H1 (cell line): ENCODE data around the gene DEDD. TPM values are rescaled to one million over a fixed set of nuclear protein-coding genes. Genes with fewer than 3 reads are reported as not detected.

Experiments
- ASH2L ChIP-seq: fragments of 200-600, 300-600 bp; sonication (generic); IDR thresholded peaks from one replicate; pipeline ENCODE4 v1.7.1; 2017; ENCODE audit warnings: low read length
- BACH1 ChIP-seq: IDR thresholded peaks from 2 replicates; pipeline ENCODE4 v1.6.1; 2012; ENCODE audit warnings: low read length, improper control_type of control experiment
- CBX8 ChIP-seq: fragments of 300-800, 300-1000 bp; sonication (generic); IDR thresholded peaks from 2 replicates; pipeline ENCODE4 v1.7.1; 2016; ENCODE audit warnings: low read depth, low read length, borderline replicate concordance
- CHD1 ChIP-seq: IDR thresholded peaks from 2 replicates; pipeline ENCODE4 v1.6.1; 2012; ENCODE audit warnings: low read depth, low read length, improper control_type of control experiment
- EGR1 ChIP-seq: IDR thresholded peaks from 2 replicates; pipeline ENCODE4 v1.6.1; 2011; ENCODE audit warnings: low read depth, low read length, borderline replicate concordance
- EZH2 ChIP-seq: fragments of 200-600 bp; sonication (generic); IDR thresholded peaks from 2 replicates; pipeline ENCODE4 v1.7.1; 2012; ENCODE audit warnings: low read depth, mild to moderate bottlenecking, moderate library complexity, low read length, inconsistent platforms; ENCODE audit not compliant: severe bottlenecking
- GTF2F1 ChIP-seq: IDR thresholded peaks from 2 replicates; pipeline ENCODE4 v1.6.1; 2012; ENCODE audit warnings: low read depth, low read length, improper control_type of control experiment, borderline replicate concordance
- HDAC2 ChIP-seq, 2 experiments: fragments of 300-600 bp in 1 of 2; sonication (generic) in 1 of 2; IDR thresholded peaks; 2 replicates each; pipeline ENCODE4 v1.6.1; 2011 to 2012; ENCODE audit warnings: low read depth in 2 of 2, low read length in 2 of 2, mild to moderate bottlenecking in 2 of 2, moderate library complexity in 2 of 2, borderline replicate concordance in 1 of 2, inconsistent platforms in 1 of 2
- HDAC6 ChIP-seq: IDR thresholded peaks from one replicate; pipeline ENCODE4 v1.7.1; 2012; ENCODE audit warnings: low read depth, mild to moderate bottlenecking, inconsistent platforms, low read length, moderate library complexity
- JUND ChIP-seq: IDR thresholded peaks from 2 replicates; pipeline ENCODE4 v1.6.1; 2011; ENCODE audit warnings: mild to moderate bottlenecking, improper control_type of control experiment, low read length
- KDM5A ChIP-seq: fragments of 200-600 bp; IDR thresholded peaks from 2 replicates; pipeline ENCODE4 v1.7.1; 2012; ENCODE audit warnings: mild to moderate bottlenecking, low read length, inconsistent platforms, mixed read lengths
- POLR2A ChIP-seq, 2 experiments: IDR thresholded peaks; 1 replicate in 1 of 2; 2 replicates in 1 of 2; pipeline ENCODE4 v1.6.1; 2011; ENCODE audit warnings: low read depth in 2 of 2, low read length in 2 of 2, mild to moderate bottlenecking in 2 of 2; ENCODE audit errors: control extremely low read depth in 1 of 2
- POLR2AphosphoS5 ChIP-seq: IDR thresholded peaks from 2 replicates; pipeline ENCODE4 v1.6.1; 2011; ENCODE audit warnings: low read depth, low read length
- POU5F1 ChIP-seq: IDR thresholded peaks from 2 replicates; pipeline ENCODE4 v1.6.1; 2011; ENCODE audit warnings: low read depth, mild to moderate bottlenecking, low read length, moderate library complexity
- RBBP5 ChIP-seq: IDR thresholded peaks from 2 replicates; pipeline ENCODE4 v1.7.1; 2012; ENCODE audit warnings: low read depth, mild to moderate bottlenecking, inconsistent platforms, low read length, moderate library complexity, borderline replicate concordance
- RFX5 ChIP-seq: IDR thresholded peaks from 2 replicates; pipeline ENCODE4 v1.6.1; 2011; ENCODE audit warnings: low read depth, low read length, improper control_type of control experiment, borderline replicate concordance
- RXRA ChIP-seq: IDR thresholded peaks from 2 replicates; pipeline ENCODE4 v1.6.1; 2011; ENCODE audit warnings: low read depth, mild to moderate bottlenecking, low read length, moderate library complexity; ENCODE audit not compliant: insufficient read depth
- SIN3A ChIP-seq, 2 experiments: IDR thresholded peaks in 1 of 2; conservative IDR thresholded peaks in 1 of 2; 2 replicates each; pipeline ENCODE4 v1.6.1; 2011 to 2012; ENCODE audit warnings: low read length in 2 of 2, improper control_type of control experiment in 1 of 2, low read depth in 1 of 2, mild to moderate bottlenecking in 1 of 2
- SIX5 ChIP-seq: IDR thresholded peaks from 2 replicates; pipeline ENCODE4 v1.6.1; 2011; ENCODE audit warnings: mild to moderate bottlenecking, low read depth, low read length
- SP1 ChIP-seq: IDR thresholded peaks from 2 replicates; pipeline ENCODE4 v1.6.1; 2011; ENCODE audit warnings: low read depth, low read length
- SP4 ChIP-seq: IDR thresholded peaks from 2 replicates; pipeline ENCODE4 v1.6.1; 2012; ENCODE audit warnings: low read length, inconsistent platforms
- SRF ChIP-seq: IDR thresholded peaks from 2 replicates; pipeline ENCODE4 v1.6.1; 2011; ENCODE audit warnings: mild to moderate bottlenecking, low read depth, low read length, moderate library complexity
- polyA plus RNA-seq, 7 experiments: library from polyadenylated mRNA; depleted of rRNA in 3 of 7; stranded (reverse) in 5 of 7; unstranded in 2 of 7; fragments of >200 nt in 5 of 7; fragments of 200-250 nt in 2 of 7; gene quantifications; 1 replicate in 5 of 7; 2 replicates in 1 of 7; 4 replicates in 1 of 7; pipeline versions ENCODE4 v1.2.1 to v1.2.3, GENCODE V29; 2011 to 2013; ENCODE audit warnings: missing spikeins in 2 of 7, mixed read lengths in 2 of 7
- total RNA-seq: library from RNA; stranded (reverse); fragmentation: NEBNext Ultra II Directional; extraction: Animal tissue kit (Norgen Biotek cat#: 25700); gene quantifications from 2 replicates; pipeline ENCODE4 v1.2.1, GENCODE V29; 2021
- TF ChIP-seq, protein P1 (sequence below): IDR thresholded peaks from 2 replicates; pipeline ENCODE4 v1.6.1; 2011; ENCODE audit warnings: low read depth, mild to moderate bottlenecking, low read length; ENCODE audit not compliant: insufficient read depth

The DEDD gene
- total and polyA plus RNA-seq, 2 of the 8 experiments (the other 6 are each of a cell fraction or from before 2014, with no cell fraction given): 42.6 to 55.9 TPM

- TF ChIP-seq RFX5 (no peak), SIX5 (no peak), POLR2AphosphoS5 (peak; percentile 84), BACH1 (no peak), HDAC2 (IDR thresholded peaks at IDR 0.05; ENCODE audit: borderline replicate concordance in 1 of 2, low read depth in 2 of 2, low read length in 2 of 2) (0 out of 4 replicates have a peak, but pooled peaks of 1 of the 2 experiments have one; percentile 66), SP1 (no peak), EZH2 (no peak), RBBP5 (peak; percentile 89), GTF2F1 (no peak), SRF (no peak), SP4 (no peak), SIN3A (conservative IDR thresholded peaks at IDR 0.05 in 1 of 2, IDR thresholded peaks at IDR 0.05 in 1 of 2; ENCODE audit: low read depth in 1 of 2, low read length in 2 of 2) (peak; percentile 87 to 93; a peak in 3 of 4 replicates), CBX8 (no peak), HDAC6 (no peak), EGR1 (peak; percentile 85; the same call in 1 of the 2 replicates), POU5F1 (no peak), POLR2A (IDR thresholded peaks at IDR 0.05; ENCODE audit: control extremely low read depth in 1 of 2, low read depth in 2 of 2, low read length in 2 of 2) (peak in 1 of 2 experiments; percentile 70; a peak in 2 of 3 replicates), KDM5A (peak; percentile 73), RXRA (no peak), CHD1 (no peak), ASH2L (peak; percentile 91), JUND (no peak; the same call in 1 of the 2 replicates)
- TF ChIP-seq, protein P1, sequence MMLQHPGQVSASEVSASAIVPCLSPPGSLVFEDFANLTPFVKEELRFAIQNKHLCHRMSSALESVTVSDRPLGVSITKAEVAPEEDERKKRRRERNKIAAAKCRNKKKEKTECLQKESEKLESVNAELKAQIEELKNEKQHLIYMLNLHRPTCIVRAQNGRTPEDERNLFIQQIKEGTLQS: no peak
These were observed 14.5 kb downstream of the DEDD start, which contains the start of the genes NIT1 and PFDN2 (continued) for GRCh38 chr1:161117759-161118581.
